ENCODE data around the gene CCL8. TPM values are rescaled to one million over a fixed set of nuclear protein-coding genes. Genes with fewer than 3 reads are reported as not detected.

CCL8 gene
- total RNA-seq, 3 donors from 2014 or later: not detected

- Mint-ChIP-seq H3K36me3 (ENCODE audit: insufficient read depth) (no peaks in the 10 kb centered on the region), H3K4me3 (no peak overlapping the region), H3K9me3 (no peaks in the 10 kb centered on the region), H3K27me3 (ENCODE audit: low read depth) (peaks cover 14% of the 10 kb centered on the region), H3K4me1 (ENCODE audit: low read depth) (peaks cover 12% of the 10 kb centered on the region)
- ATAC-seq (no peak), DNase-seq (no peak)
Measured at GRCh38 chr17:34367486-34368195, 48.4 kb downstream of the CCL8 start.

- no peak overlapping the region for H3K4me3 Mint-ChIP-seq
Measured at GRCh38 chr17:34368196-34368945, 49.1 kb downstream of the CCL8 start.

GRCh38 chr17:34368946-34369500 is 49.8 kb downstream of the CCL8 start:
- Mint-ChIP-seq H3K27me3 (ENCODE audit: low read depth) (peaks cover 5% of the 10 kb centered on the region), H3K4me1 (ENCODE audit: low read depth) (peaks cover 12% of the 10 kb centered on the region), H3K4me3 (no peak overlapping the region), H3K36me3 (ENCODE audit: insufficient read depth) (no peaks in the 10 kb centered on the region), H3K9me3 (no peaks in the 10 kb centered on the region)
- ATAC-seq (no peak), DNase-seq (no peak)

More at GRCh38 chr17:34368196-34368945, 49.1 kb downstream of the CCL8 start:
- H3K36me3 Mint-ChIP-seq (ENCODE audit: insufficient read depth): no peaks in the 10 kb centered on the region
- DNase-seq (no peak), ATAC-seq (no peak)
- H3K27me3 Mint-ChIP-seq (ENCODE audit: low read depth): peaks cover 9% of the 10 kb centered on the region
- no peaks in the 10 kb centered on the region for H3K9me3 Mint-ChIP-seq
- peaks cover 12% of the 10 kb centered on the region for H3K4me1 Mint-ChIP-seq (ENCODE audit: low read depth)

- DNase-seq: no peak
- Mint-ChIP-seq H3K9me3 (no peaks in the 10 kb centered on the region), H3K27me3 (ENCODE audit: low read depth) (peaks cover 5% of the 10 kb centered on the region), H3K4me3 (no peak overlapping the region), H3K4me1 (ENCODE audit: low read depth) (peaks cover 12% of the 10 kb centered on the region), H3K36me3 (ENCODE audit: insufficient read depth) (no peaks in the 10 kb centered on the region)
- no peak for ATAC-seq
Measured at GRCh38 chr17:34369571-34369970, 50.3 kb downstream of the CCL8 start.

GRCh38 chr17:34370376-34370996 is 51.3 kb downstream of the CCL8 start:
- Mint-ChIP-seq H3K9me3 (no peaks in the 10 kb centered on the region), H3K4me3 (no peak overlapping the region)
- ATAC-seq: no peak

GRCh38 chr17:34370997-34371395 is 51.8 kb downstream of the CCL8 start:
- Mint-ChIP-seq H3K4me3 (no peak overlapping the region), H3K4me1 (ENCODE audit: low read depth) (peaks cover 3% of the 10 kb centered on the region), H3K36me3 (ENCODE audit: insufficient read depth) (no peaks in the 10 kb centered on the region), H3K9me3 (no peaks in the 10 kb centered on the region), H3K27me3 (ENCODE audit: low read depth) (peaks cover 3% of the 10 kb centered on the region)
- ATAC-seq (peak; percentile 58 to 73), DNase-seq (no peak)

More at GRCh38 chr17:34370376-34370996, 51.3 kb downstream of the CCL8 start:
- Mint-ChIP-seq H3K4me1 (ENCODE audit: low read depth) (peaks cover 6% of the 10 kb centered on the region), H3K36me3 (ENCODE audit: insufficient read depth) (no peaks in the 10 kb centered on the region), H3K27me3 (ENCODE audit: low read depth) (peaks cover 3% of the 10 kb centered on the region)
- no peak for DNase-seq

Other genes with a start within 250 kb of the CCL8 start
- 1 to 10 TPM in 2 of 3 donors, under 1 TPM in 1; 0.37 to 3.1 (median 1.3) TPM for gene CCL2, start 64.2 kb upstream of the CCL8 start, total RNA-seq
- not detected for gene CCL7, start 49.2 kb upstream of the CCL8 start, total RNA-seq
- gene CCL11, start 33.7 kb upstream of the CCL8 start, total RNA-seq: not detected
- gene CCL13, start 37.0 kb downstream of the CCL8 start, total RNA-seq: not detected
- 10 to 100 TPM in 1 of 3 donors, 1 to 10 TPM in 2; 1.4 to 17.7 (median 3.6) TPM for gene CCL1, start 43.8 kb downstream of the CCL8 start, total RNA-seq

Data from activated T-cell treated with anti-CD3 and anti-CD28 coated beads, Interleukin-2, amount 50 U/mL, for 4 hours (primary cell).